Transverse colon (tissue), 4 donors: ENCODE data around the gene CHPT1. TPM values are rescaled to one million over a fixed set of nuclear protein-coding genes. Genes with fewer than 3 reads are reported as not detected.
A peak's percentile ranks its signal among the peaks of the same experiment; 100 is the strongest.

Experiments
- DNase-seq: peaks from one replicate; pipeline ENCODE4 v3.0.0-alpha.2; 2019
- H3K27ac ChIP-seq, 4 donors: fragments of 200-600 bp; sonication (generic); 2 replicates each; pipeline ENCODE4 v1.5.1; 2016 to 2018; ENCODE audit warnings: inconsistent platforms in 4 of 4
- H3K27me3 ChIP-seq: fragments of 200-600 bp; sonication (generic); 2 replicates; pipeline ENCODE4 v1.5.1; 2017; ENCODE audit warnings: inconsistent platforms
- H3K36me3 ChIP-seq, 4 donors: fragments of 200-600 bp; sonication (generic); 2 replicates each; pipeline ENCODE4 v1.5.1; 2017 to 2019; ENCODE audit warnings: inconsistent platforms in 4 of 4
- H3K4me1 ChIP-seq, 4 donors: fragments of 200-600 bp; sonication (generic); 2 replicates each; pipeline ENCODE4 v1.5.1; 2017 to 2020; ENCODE audit warnings: inconsistent platforms in 4 of 4
- H3K4me3 ChIP-seq, 4 donors: fragments of 200-600 bp; sonication (generic); 1 replicate in 1 of 4; 2 replicates in 3 of 4; pipeline versions ENCODE4 v1.5.1 to v1.6.1; 2017 to 2019; ENCODE audit warnings: inconsistent platforms in 4 of 4
- H3K9me3 ChIP-seq, 2 donors: fragments of 200-600 bp; sonication (generic); 2 replicates each; pipeline ENCODE4 v1.5.1; 2017 to 2019; ENCODE audit warnings: inconsistent platforms in 2 of 2
- EP300 ChIP-seq: sonication (generic); formaldehyde crosslinking; IDR thresholded peaks from one replicate; pipeline ENCODE4 v1.6.1; 2017; ENCODE audit warnings: antibody characterized with exemption, low read depth
- POLR2A ChIP-seq: fragments of 450-650 bp; IDR thresholded peaks from one replicate; pipeline ENCODE4 v1.6.1; 2016; ENCODE audit warnings: antibody characterized with exemption, mild to moderate bottlenecking, moderate library complexity
- POLR2AphosphoS5 ChIP-seq, 3 donors: sonication (generic); formaldehyde crosslinking; IDR thresholded peaks; one replicate each; pipeline ENCODE4 v1.6.1; 2016; ENCODE audit warnings: antibody characterized with exemption in 3 of 3
- WGBS, 2 donors: methylation state at CpG; one replicate each; pipeline ENCODE4 v1.1.5; 2018; ENCODE audit warnings: low coverage in 1 of 2; 5-methylcytosine and 5-hydroxymethylcytosine counted together
- in situ Hi-C, 4 donors: fragments of 200-750 bp; cut with MboI; loops; one replicate each; pipeline versions ENCODE4 v1.15.0 to v1.15.1; 2017; ENCODE audit warnings: low sequenced_read_pairs in 3 of 4, low pct_ligation_motif_present in 1 of 4, low pct_unique_long_range_greater_than_20kb in 1 of 4
- intact Hi-C: fragments of 100-400 bp; cut with DNase I; formaldehyde crosslinking; loops from one replicate; pipeline ENCODE4 v1.15.1; 2023; ENCODE audit warnings: low total_unique reads
- total RNA-seq, 4 donors: library from RNA; depleted of rRNA; stranded (reverse); fragments of >200 nt; gene quantifications; one replicate each; pipeline ENCODE4 v1.1.0, GENCODE V29; 2016
- TF ChIP-seq, protein P1 (sequence below), 5 experiments: fragments of 200-600 bp in 3 of 5; fragments of 450-650 bp in 2 of 5; sonication (generic) in 3 of 5; IDR thresholded peaks; 1 replicate in 2 of 5; 2 replicates in 3 of 5; pipeline ENCODE4 v1.5.1; 2016 to 2017; ENCODE audit warnings: antibody characterized with exemption in 5 of 5, inconsistent platforms in 3 of 5, mild to moderate bottlenecking in 2 of 5, moderate library complexity in 1 of 5

Gene CHPT1
- total RNA-seq, 4 donors from 2014 or later = 114 to 215 (median 138) TPM

DNA sequence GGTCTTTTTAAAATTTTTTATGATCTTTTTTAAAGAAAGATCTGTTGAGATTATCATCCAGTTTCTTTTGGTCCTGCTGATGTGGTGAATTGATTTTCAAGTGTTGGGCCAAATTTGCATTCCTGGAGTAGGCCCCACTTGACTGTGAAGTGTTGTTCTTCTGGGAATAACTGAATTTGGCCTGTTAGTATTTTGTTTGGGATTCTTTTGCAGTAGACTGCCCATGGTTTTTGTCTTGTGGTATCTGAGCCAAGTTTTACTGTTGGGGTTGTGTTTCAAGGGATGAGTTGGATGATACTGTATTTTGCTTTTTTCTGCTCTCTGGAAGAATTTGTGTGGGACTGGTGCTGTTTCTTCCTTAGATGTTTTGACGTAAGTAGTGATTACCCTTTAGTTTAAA lies 45.8 kb downstream of the CHPT1 start:
- H3K27ac ChIP-seq = no peak overlapping the region
- no peaks in the 10 kb centered on the region for H3K9me3 ChIP-seq
- 77 to 83% methylated on average over 1 of the region's 1 CpG for WGBS, 2 donors
- no peak for DNase-seq
- TF ChIP-seq POLR2AphosphoS5 (IDR thresholded peaks at IDR 0.05) (no peak), EP300 (no peak)
- no peak overlapping the region for H3K4me3 ChIP-seq
- peaks cover 0 to 67% (median 18%) of the 10 kb centered on the region in 4 donors for H3K36me3 ChIP-seq
- no peaks in the 10 kb centered on the region for H3K4me1 ChIP-seq
- H3K27me3 ChIP-seq = no peaks in the 10 kb centered on the region
- in situ Hi-C loops = no loop called here
- intact Hi-C loops = no loop called here

DNA sequence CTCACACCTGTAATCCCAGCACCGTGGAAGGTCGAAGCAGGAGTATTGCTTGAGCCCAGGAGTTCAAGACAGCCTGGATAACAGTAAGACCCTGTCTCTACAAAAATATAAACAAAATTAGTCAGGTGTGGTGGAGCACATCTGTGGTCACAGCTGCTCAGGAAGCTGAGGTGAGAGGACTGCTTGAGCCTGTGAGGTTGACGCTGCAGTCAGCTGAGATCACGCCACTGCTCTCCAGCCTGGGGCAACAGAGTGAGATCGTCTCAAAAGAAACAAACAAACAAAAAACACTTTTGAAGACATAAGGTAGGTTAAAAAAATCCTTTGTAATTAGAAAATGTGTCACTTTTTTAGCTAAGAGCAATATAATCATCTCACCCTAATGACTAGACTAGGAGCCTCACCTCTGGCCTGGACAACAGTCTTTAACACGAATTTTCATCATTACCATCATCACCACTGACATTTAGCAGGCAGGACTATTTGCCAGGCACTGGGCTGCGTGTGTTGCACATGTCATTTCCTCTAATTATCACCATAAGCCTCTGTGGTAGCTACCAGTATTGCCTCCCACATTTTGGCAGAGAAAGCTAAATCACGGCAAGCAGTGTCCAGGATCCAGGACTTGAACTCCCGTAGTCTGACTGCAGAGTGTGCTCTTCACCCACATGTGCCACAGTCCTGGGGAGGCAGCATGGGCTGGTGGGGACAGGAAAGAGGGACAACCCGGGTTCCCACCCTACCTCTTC lies 46.5 kb downstream of the CHPT1 start:
- in situ Hi-C loops (no loop called here), intact Hi-C loops (no loop called here)
- 65 to 69% methylated on average over 4 to 10 of the region's 10 CpGs for WGBS, 2 donors
- TF ChIP-seq EP300 (no peak), POLR2A (no peak), POLR2AphosphoS5 (IDR thresholded peaks at IDR 0.05) (no peak)
- TF ChIP-seq, protein P1, sequence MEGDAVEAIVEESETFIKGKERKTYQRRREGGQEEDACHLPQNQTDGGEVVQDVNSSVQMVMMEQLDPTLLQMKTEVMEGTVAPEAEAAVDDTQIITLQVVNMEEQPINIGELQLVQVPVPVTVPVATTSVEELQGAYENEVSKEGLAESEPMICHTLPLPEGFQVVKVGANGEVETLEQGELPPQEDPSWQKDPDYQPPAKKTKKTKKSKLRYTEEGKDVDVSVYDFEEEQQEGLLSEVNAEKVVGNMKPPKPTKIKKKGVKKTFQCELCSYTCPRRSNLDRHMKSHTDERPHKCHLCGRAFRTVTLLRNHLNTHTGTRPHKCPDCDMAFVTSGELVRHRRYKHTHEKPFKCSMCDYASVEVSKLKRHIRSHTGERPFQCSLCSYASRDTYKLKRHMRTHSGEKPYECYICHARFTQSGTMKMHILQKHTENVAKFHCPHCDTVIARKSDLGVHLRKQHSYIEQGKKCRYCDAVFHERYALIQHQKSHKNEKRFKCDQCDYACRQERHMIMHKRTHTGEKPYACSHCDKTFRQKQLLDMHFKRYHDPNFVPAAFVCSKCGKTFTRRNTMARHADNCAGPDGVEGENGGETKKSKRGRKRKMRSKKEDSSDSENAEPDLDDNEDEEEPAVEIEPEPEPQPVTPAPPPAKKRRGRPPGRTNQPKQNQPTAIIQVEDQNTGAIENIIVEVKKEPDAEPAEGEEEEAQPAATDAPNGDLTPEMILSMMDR (IDR thresholded peaks at IDR 0.05) = no peak
- Histone ChIP-seq H3K27ac (no peak overlapping the region), H3K9me3 (no peaks in the 10 kb centered on the region), H3K4me3 (no peak overlapping the region), H3K27me3 (no peaks in the 10 kb centered on the region), H3K36me3 (peaks cover 0 to 67% (median 17%) of the 10 kb centered on the region in 4 donors), H3K4me1 (no peaks in the 10 kb centered on the region)
- DNase-seq = peak; percentile 40

DNA sequence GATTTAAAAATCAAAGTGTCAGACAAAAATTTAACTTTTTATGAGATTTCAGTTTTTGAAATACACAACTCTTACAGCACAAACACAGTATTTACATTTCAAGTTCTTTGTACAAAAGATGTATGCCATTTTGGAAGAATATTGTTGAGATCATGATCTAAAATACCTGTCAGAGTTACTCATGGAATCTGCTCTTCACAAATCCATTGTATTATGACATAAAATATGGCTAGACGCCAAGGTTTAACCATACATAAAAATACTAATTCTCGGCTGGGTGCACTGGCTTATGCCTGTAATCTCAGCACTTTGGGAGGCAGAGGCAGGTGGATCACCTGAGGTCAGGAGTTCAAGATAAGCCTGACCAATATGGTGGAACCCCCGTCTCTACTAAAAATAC lies 48.0 kb downstream of the CHPT1 start:
- Histone ChIP-seq H3K36me3 (peaks cover 0 to 64% (median 17%) of the 10 kb centered on the region in 4 donors), H3K4me3 (no peak overlapping the region), H3K27me3 (no peaks in the 10 kb centered on the region), H3K9me3 (no peaks in the 10 kb centered on the region), H3K27ac (no peak overlapping the region), H3K4me1 (no peaks in the 10 kb centered on the region)
- intact Hi-C loops = no loop called here
- WGBS, 2 donors = 66 to 76% methylated on average over 2 to 3 of the region's 3 CpGs
- no peak for DNase-seq
- TF ChIP-seq POLR2A (no peak), POLR2AphosphoS5 (IDR thresholded peaks at IDR 0.05) (no peak), EP300 (no peak)
- TF ChIP-seq, protein P1 (IDR thresholded peaks at IDR 0.05) = no peak
- in situ Hi-C loops = no loop called here

DNA sequence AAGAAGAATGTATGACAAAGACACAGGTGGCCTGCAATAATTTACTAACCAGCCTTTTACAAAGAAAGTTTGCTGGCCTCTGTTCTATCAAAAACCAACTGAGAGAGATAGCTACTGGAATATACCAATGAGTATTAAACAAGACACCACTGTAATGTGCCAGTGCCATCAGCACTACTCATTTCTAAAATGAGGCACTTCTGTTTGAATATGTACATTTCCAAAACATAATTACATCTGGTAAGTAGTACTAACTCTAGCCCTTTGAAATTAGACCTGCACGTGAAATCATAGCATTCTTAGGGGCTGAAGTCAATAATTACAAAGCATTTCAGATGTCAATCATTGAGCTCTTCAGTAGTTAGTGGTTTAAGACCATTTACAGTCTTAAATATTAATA lies 48.8 kb downstream of the CHPT1 start:
- no peak for DNase-seq
- H3K9me3 ChIP-seq = no peaks in the 10 kb centered on the region
- peaks cover 0 to 66% (median 17%) of the 10 kb centered on the region in 4 donors for H3K36me3 ChIP-seq
- 81 to 83% methylated on average over 1 of the region's 1 CpG for WGBS, 2 donors
- no peaks in the 10 kb centered on the region for H3K27me3 ChIP-seq
- H3K4me1 ChIP-seq = no peaks in the 10 kb centered on the region
- TF ChIP-seq POLR2AphosphoS5 (IDR thresholded peaks at IDR 0.05) (no peak), POLR2A (no peak), EP300 (no peak)
- TF ChIP-seq, protein P1 (IDR thresholded peaks at IDR 0.05) = no peak
- in situ Hi-C loops (no loop called here), intact Hi-C loops (no loop called here)
- no peak overlapping the region for H3K27ac ChIP-seq
- H3K4me3 ChIP-seq = no peak overlapping the region

DNA sequence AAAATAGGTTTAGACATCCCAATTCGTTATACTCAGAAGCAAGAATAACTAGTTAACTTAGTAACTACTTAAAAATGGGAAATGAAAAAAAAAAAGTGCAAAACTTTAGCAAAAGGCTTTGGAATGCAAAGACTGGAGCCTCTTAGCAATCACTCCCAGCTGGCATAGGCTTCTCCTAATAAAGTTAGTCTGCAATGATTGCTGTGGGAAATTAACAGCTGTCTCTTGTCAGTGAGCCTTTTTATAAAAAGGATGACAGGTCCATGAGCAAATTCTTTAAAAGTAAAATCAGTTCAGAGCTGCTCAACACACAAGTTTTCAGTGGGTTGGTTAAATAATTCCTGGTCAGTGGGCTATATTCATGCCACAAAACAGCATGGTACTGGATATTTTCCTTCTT lies 49.2 kb downstream of the CHPT1 start:
- H3K27ac ChIP-seq = no peak overlapping the region
- TF ChIP-seq POLR2A = no peak
- TF ChIP-seq, protein P1 (IDR thresholded peaks at IDR 0.05) = no peak
- no peak for TF ChIP-seq EP300
- TF ChIP-seq POLR2AphosphoS5 (IDR thresholded peaks at IDR 0.05) = no peak
- WGBS, 2 donors = 84 to 100% methylated on average over 1 of the region's 1 CpG
- in situ Hi-C loops = no loop called here
- H3K4me1 ChIP-seq = no peaks in the 10 kb centered on the region
- H3K4me3 ChIP-seq = no peak overlapping the region
- no peak for DNase-seq
- peaks cover 0 to 71% (median 17%) of the 10 kb centered on the region in 4 donors for H3K36me3 ChIP-seq
- H3K27me3 ChIP-seq = no peaks in the 10 kb centered on the region
- H3K9me3 ChIP-seq = no peaks in the 10 kb centered on the region
- intact Hi-C loops = no loop called here
